HepG2 (cell line): Measurements from ENCODE around the gene KMT2A. TPM values are rescaled to one million over a fixed set of nuclear protein-coding genes. Genes with fewer than 3 reads are reported as not detected.

Source experiments
- CAMTA2 ChIP-seq: sonication (generic); formaldehyde crosslinking; IDR thresholded peaks from 2 replicates; pipeline ENCODE4 v1.4.0; 2020; ENCODE audit warnings: mild to moderate bottlenecking, missing genetic modification reagents, borderline replicate concordance
- CCDC6 ChIP-seq: sonication (generic); formaldehyde crosslinking; IDR thresholded peaks from 2 replicates; pipeline ENCODE4 v1.8.1; 2022; ENCODE audit warnings: mild to moderate bottlenecking, missing genetic modification reagents, moderate library complexity
- FOSL1 ChIP-seq: sonication (generic); formaldehyde crosslinking; IDR thresholded peaks from 2 replicates; pipeline ENCODE4 v1.9.0; 2021; ENCODE audit warnings: missing genetic modification reagents, borderline replicate concordance
- FOXA3 ChIP-seq: IDR thresholded peaks from 2 replicates; pipeline ENCODE4 v1.6.1; 2016; ENCODE audit warnings: missing genetic modification reagents, missing compliant biosample characterization
- FOXM1 ChIP-seq: sonication (generic); formaldehyde crosslinking; IDR thresholded peaks from 2 replicates; pipeline ENCODE4 v1.5.0; 2020; ENCODE audit warnings: missing genetic modification reagents
- HOXA5 ChIP-seq: sonication (generic); formaldehyde crosslinking; IDR thresholded peaks from 2 replicates; pipeline ENCODE4 v1.4.0; 2020; ENCODE audit warnings: missing genetic modification reagents
- KLF6 ChIP-seq: IDR thresholded peaks from 2 replicates; pipeline ENCODE4 v1.8.0; 2016; ENCODE audit warnings: missing biosample characterization, missing genetic modification reagents
- MED1 ChIP-seq: sonication (generic); formaldehyde crosslinking; IDR thresholded peaks from 2 replicates; pipeline ENCODE4 v1.4.0; 2020; ENCODE audit warnings: missing genetic modification reagents
- MXD4 ChIP-seq: IDR thresholded peaks from 2 replicates; pipeline ENCODE4 v1.6.1; 2016; ENCODE audit warnings: mild to moderate bottlenecking, missing biosample characterization, missing genetic modification reagents
- MZF1 ChIP-seq: sonication (generic); formaldehyde crosslinking; IDR thresholded peaks from 2 replicates; pipeline ENCODE4 v1.8.1; 2023; ENCODE audit warnings: mild to moderate bottlenecking, missing genetic modification reagents, borderline replicate concordance
- PCBP1 ChIP-seq: fragments of 200-400 bp; formaldehyde crosslinking; IDR thresholded peaks from 2 replicates; pipeline ENCODE4 v1.6.1; 2017; ENCODE audit warnings: mild to moderate bottlenecking, low read depth, low read length, borderline replicate concordance
- SALL1 ChIP-seq: sonication (generic); formaldehyde crosslinking; IDR thresholded peaks from 2 replicates; pipeline ENCODE4 v1.8.0; 2022; ENCODE audit warnings: mild to moderate bottlenecking, missing genetic modification reagents
- SMC3 ChIP-seq: IDR thresholded peaks from 2 replicates; pipeline ENCODE4 v1.6.1; 2011; ENCODE audit warnings: low read length, improper control_type of control experiment
- TCF7L2 ChIP-seq: IDR thresholded peaks from 2 replicates; pipeline ENCODE4 v1.6.1; 2011; ENCODE audit warnings: mild to moderate bottlenecking, low read depth, low read length, moderate library complexity
- TP53 ChIP-seq: sonication (generic); formaldehyde crosslinking; conservative IDR thresholded peaks from 2 replicates; pipeline ENCODE4 v1.4.0; 2020; ENCODE audit warnings: missing genetic modification reagents
- WIZ ChIP-seq: sonication (generic); formaldehyde crosslinking; IDR thresholded peaks from 2 replicates; pipeline ENCODE4 v1.5.1; 2020; ENCODE audit warnings: mild to moderate bottlenecking, missing genetic modification reagents
- ZEB1 ChIP-seq: IDR thresholded peaks from 2 replicates; pipeline ENCODE4 v1.6.1; 2012; ENCODE audit warnings: mild to moderate bottlenecking, low read depth, inconsistent platforms; ENCODE audit not compliant: insufficient replicate concordance
- ZNF329 ChIP-seq: sonication (generic); formaldehyde crosslinking; IDR thresholded peaks from 2 replicates; pipeline ENCODE4 v1.9.0; 2021; ENCODE audit warnings: low read depth, mild to moderate bottlenecking, missing genetic modification reagents
- ZNF33A ChIP-seq: sonication (generic); formaldehyde crosslinking; IDR thresholded peaks from 2 replicates; pipeline ENCODE4 v1.5.1; 2020; ENCODE audit warnings: missing genetic modification reagents, mild to moderate bottlenecking, moderate library complexity, borderline replicate concordance
- polyA plus RNA-seq, 8 experiments: library from polyadenylated mRNA; depleted of rRNA in 3 of 8; stranded (reverse) in 7 of 8; unstranded in 1 of 8; fragments of >200 nt; fragmentation: Illumina TruSeq in 4 of 8; extraction: Trizol in 4 of 8; gene quantifications; 2 replicates each; pipeline versions ENCODE4 v1.2.1 to v1.2.3, GENCODE V29; 2011 to 2016; ENCODE audit warnings: low read depth in 4 of 8, missing spikeins in 1 of 8, mixed read lengths in 1 of 8; ENCODE audit not compliant: insufficient read depth in 1 of 8
- total RNA-seq, 5 experiments: library from RNA; depleted of rRNA; stranded (reverse); fragments of >200 nt; fragmentation: Illumina TruSeq; extraction: Trizol; gene quantifications; 2 replicates each; pipeline ENCODE4 v1.2.3, GENCODE V29; 2016; ENCODE audit warnings: low read depth in 1 of 5
- TF ChIP-seq, protein P1 (sequence below): IDR thresholded peaks from 2 replicates; pipeline ENCODE4 v1.6.1; 2016; ENCODE audit warnings: control low read depth
- TF ChIP-seq, protein P2 (sequence below): sonication (generic); formaldehyde crosslinking; conservative IDR thresholded peaks from 2 replicates; pipeline ENCODE4 v1.8.0; 2022; ENCODE audit warnings: missing genetic modification reagents
- TF ChIP-seq, protein P3 (sequence below): sonication (generic); formaldehyde crosslinking; IDR thresholded peaks from 2 replicates; pipeline ENCODE4 v1.8.1; 2023; ENCODE audit warnings: missing genetic modification reagents, mild to moderate bottlenecking, borderline replicate concordance
- TF ChIP-seq, protein P4 (sequence below): sonication (generic); formaldehyde crosslinking; IDR thresholded peaks from 2 replicates; pipeline ENCODE4 v1.8.0; 2022; ENCODE audit warnings: mild to moderate bottlenecking, missing genetic modification reagents; ENCODE audit not compliant: insufficient replicate concordance
- TF ChIP-seq, protein P5 (sequence below): sonication (generic); formaldehyde crosslinking; IDR thresholded peaks from 2 replicates; pipeline ENCODE4 v1.5.1; 2020; ENCODE audit warnings: missing genetic modification reagents, mild to moderate bottlenecking, borderline replicate concordance

Gene KMT2A
- total and polyA plus RNA-seq, 2 of the 13 experiments (the other 11 are each of a cell fraction or from before 2014, with no cell fraction given) = 12.4 to 20.0 TPM

DNA sequence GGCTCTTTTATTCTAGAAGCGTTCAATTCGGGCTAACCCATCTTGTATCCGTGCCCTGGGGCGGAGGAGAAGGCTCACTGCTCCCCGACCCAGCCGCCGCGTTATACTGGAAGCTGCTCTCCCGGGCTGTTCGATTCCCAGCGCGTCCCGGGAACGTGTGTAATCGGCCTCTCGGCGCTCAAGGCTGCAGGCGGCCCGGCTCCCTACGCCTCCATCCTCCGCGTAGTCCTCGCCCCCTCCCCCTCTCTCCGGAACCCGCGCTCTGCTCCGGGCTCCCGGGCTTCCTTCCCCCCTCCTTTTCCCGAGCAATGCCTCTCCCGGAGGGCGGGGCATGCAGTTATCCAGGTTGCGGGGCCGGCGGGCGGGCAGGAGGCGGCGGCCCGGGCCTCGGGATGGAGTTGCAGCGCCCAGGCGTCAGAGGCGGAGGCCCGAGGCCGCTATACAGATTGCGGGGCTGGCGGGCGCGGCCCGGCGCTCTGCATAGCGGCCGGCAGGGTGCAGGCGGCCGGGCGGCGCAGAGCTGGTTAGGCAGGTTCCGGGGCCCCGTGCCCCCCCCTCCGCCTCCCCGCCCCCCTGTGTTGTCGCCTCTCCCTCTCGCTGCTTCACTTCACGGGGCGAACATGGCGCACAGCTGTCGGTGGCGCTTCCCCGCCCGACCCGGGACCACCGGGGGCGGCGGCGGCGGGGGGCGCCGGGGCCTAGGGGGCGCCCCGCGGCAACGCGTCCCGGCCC lies at the start of gene KMT2A (continued):
- TF ChIP-seq, protein P1, sequence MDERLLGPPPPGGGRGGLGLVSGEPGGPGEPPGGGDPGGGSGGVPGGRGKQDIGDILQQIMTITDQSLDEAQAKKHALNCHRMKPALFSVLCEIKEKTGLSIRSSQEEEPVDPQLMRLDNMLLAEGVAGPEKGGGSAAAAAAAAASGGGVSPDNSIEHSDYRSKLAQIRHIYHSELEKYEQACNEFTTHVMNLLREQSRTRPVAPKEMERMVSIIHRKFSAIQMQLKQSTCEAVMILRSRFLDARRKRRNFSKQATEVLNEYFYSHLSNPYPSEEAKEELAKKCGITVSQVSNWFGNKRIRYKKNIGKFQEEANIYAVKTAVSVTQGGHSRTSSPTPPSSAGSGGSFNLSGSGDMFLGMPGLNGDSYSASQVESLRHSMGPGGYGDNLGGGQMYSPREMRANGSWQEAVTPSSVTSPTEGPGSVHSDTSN (CRISPR knock-in tag) = no peak
- TF ChIP-seq FOSL1 (CRISPR knock-in tag) (no peak), MED1 (CRISPR knock-in tag) (peak; percentile 56), TP53 (CRISPR knock-in tag) (no peak), ZNF33A (no peak), WIZ (CRISPR knock-in tag) (0 out of 2 replicates have a peak, but pooled peaks have one; percentile 32), ZNF329 (no peak), MXD4 (CRISPR knock-in tag) (peak; percentile 58; the same call in 1 of the 2 replicates), CCDC6 (CRISPR knock-in tag) (peak; percentile 78; the same call in 1 of the 2 replicates), HOXA5 (peak; percentile 80), TCF7L2 (no peak), SMC3 (no peak), KLF6 (CRISPR knock-in tag) (0 out of 2 replicates have a peak, but pooled peaks have one; percentile 37), ZEB1 (no peak), PCBP1 (peak; percentile 45; the same call in 1 of the 2 replicates), CAMTA2 (CRISPR knock-in tag) (no peak), MZF1 (CRISPR knock-in tag) (no peak), FOXM1 (CRISPR knock-in tag) (no peak), SALL1 (CRISPR knock-in tag) (peak; percentile 51), FOXA3 (peak; percentile 52)
- TF ChIP-seq, protein P2, sequence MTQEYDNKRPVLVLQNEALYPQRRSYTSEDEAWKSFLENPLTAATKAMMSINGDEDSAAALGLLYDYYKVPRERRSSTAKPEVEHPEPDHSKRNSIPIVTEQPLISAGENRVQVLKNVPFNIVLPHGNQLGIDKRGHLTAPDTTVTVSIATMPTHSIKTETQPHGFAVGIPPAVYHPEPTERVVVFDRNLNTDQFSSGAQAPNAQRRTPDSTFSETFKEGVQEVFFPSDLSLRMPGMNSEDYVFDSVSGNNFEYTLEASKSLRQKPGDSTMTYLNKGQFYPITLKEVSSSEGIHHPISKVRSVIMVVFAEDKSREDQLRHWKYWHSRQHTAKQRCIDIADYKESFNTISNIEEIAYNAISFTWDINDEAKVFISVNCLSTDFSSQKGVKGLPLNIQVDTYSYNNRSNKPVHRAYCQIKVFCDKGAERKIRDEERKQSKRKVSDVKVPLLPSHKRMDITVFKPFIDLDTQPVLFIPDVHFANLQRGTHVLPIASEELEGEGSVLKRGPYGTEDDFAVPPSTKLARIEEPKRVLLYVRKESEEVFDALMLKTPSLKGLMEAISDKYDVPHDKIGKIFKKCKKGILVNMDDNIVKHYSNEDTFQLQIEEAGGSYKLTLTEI (CRISPR knock-in tag) = no peak
- TF ChIP-seq, protein P3, sequence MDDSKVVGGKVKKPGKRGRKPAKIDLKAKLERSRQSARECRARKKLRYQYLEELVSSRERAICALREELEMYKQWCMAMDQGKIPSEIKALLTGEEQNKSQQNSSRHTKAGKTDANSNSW (CRISPR knock-in tag) = no peak
- TF ChIP-seq, protein P4, sequence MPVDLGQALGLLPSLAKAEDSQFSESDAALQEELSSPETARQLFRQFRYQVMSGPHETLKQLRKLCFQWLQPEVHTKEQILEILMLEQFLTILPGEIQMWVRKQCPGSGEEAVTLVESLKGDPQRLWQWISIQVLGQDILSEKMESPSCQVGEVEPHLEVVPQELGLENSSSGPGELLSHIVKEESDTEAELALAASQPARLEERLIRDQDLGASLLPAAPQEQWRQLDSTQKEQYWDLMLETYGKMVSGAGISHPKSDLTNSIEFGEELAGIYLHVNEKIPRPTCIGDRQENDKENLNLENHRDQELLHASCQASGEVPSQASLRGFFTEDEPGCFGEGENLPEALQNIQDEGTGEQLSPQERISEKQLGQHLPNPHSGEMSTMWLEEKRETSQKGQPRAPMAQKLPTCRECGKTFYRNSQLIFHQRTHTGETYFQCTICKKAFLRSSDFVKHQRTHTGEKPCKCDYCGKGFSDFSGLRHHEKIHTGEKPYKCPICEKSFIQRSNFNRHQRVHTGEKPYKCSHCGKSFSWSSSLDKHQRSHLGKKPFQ (CRISPR knock-in tag) = peak; percentile 63
- TF ChIP-seq, protein P5, sequence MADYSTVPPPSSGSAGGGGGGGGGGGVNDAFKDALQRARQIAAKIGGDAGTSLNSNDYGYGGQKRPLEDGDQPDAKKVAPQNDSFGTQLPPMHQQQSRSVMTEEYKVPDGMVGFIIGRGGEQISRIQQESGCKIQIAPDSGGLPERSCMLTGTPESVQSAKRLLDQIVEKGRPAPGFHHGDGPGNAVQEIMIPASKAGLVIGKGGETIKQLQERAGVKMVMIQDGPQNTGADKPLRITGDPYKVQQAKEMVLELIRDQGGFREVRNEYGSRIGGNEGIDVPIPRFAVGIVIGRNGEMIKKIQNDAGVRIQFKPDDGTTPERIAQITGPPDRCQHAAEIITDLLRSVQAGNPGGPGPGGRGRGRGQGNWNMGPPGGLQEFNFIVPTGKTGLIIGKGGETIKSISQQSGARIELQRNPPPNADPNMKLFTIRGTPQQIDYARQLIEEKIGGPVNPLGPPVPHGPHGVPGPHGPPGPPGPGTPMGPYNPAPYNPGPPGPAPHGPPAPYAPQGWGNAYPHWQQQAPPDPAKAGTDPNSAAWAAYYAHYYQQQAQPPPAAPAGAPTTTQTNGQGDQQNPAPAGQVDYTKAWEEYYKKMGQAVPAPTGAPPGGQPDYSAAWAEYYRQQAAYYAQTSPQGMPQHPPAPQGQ (CRISPR knock-in tag) = no peak; the same call in 1 of the 2 replicates
